HCT116 (cell line): ENCODE measurements around the gene APAF1. TPM values are rescaled to one million over a fixed set of nuclear protein-coding genes. Genes with fewer than 3 reads are reported as not detected.
"Not testable (repeated sequence)": the region's sequence is repeated elsewhere in the genome, so short reads cannot be mapped to it uniquely, and the experiment has no call there.

Experiments
- ATAC-seq: fragments of 200-7000 bp; cut with Tn5 transposase; 2 replicates; pipeline ENCODE4 v1.9.1; 2020; ENCODE audit warnings: mild to moderate bottlenecking, moderate library complexity
- BruUV-seq: library from RNA; stranded (reverse); fragments of 400-500 nt; replicated peaks from 2 replicates; lab custom pipeline; 2021; lab: Mats Ljungman, UMichigan
- CTCF ChIA-PET: fragments of 300-600 bp; sonication (Branson Sonifier 250); formaldehyde crosslinking; loops from one replicate; lab custom pipeline; 2021; ENCODE audit warnings: antibody characterized with exemption; lab: Charles Lee
- POLR2A ChIA-PET: fragments of 300-600, 350-600 bp; sonication (Branson Sonifier 250); formaldehyde crosslinking; loops from one replicate; lab custom pipeline; 2021; ENCODE audit warnings: antibody characterized with exemption; lab: Charles Lee
- RAD21 ChIA-PET, 2 experiments: fragments of 300-600 bp; sonication (Branson Sonifier 250); formaldehyde crosslinking; loops; one replicate each; lab custom pipeline; 2023; ENCODE audit warnings: low total read pairs in 2 of 2; ENCODE audit not compliant: uncharacterized antibody in 2 of 2, unreplicated experiment in 2 of 2, low non-redundant PET in 1 of 2; lab: Charles Lee
- DNase-seq: peaks from one replicate; pipeline ENCODE4 v3.0.0-alpha.2; 2010; ENCODE audit warnings: low read depth, low spot score
- H2AFZ ChIP-seq: fragments of 200-600 bp; shearing (Covaris generic), sonication (generic); 2 replicates; pipeline ENCODE4 v1.6.1; 2017; ENCODE audit warnings: low read depth, mixed run types, mixed read lengths, antibody characterized with exemption, low read length; ENCODE audit not compliant: poor library complexity, severe bottlenecking
- H3K27ac ChIP-seq: 2 replicates; pipeline ENCODE4 v1.5.1; 2012; ENCODE audit warnings: low read depth, low read length
- H3K27me3 ChIP-seq: fragments of 200-600 bp; sonication (generic); 2 replicates; pipeline ENCODE4 v1.6.1; 2016; ENCODE audit warnings: mixed run types, low read length, mixed read lengths; ENCODE audit not compliant: insufficient read depth
- H3K36me3 ChIP-seq, 2 experiments: fragments of 200-500 bp in 1 of 2; fragments of 200-600 bp in 1 of 2; sonication (Bioruptor generic) in 1 of 2; sonication (generic) in 1 of 2; 2 replicates each; pipeline versions ENCODE4 v1.5.1 to v1.6.1; 2014 to 2016; ENCODE audit warnings: low read length in 2 of 2, inconsistent platforms in 1 of 2, mixed read lengths in 1 of 2, mixed run types in 1 of 2; ENCODE audit not compliant: insufficient read depth in 2 of 2, control insufficient read depth in 1 of 2
- H3K4me1 ChIP-seq, 2 experiments: fragments of 200-600 bp in 1 of 2; sonication (generic) in 1 of 2; 2 replicates each; pipeline versions ENCODE4 v1.5.1 to v1.6.1; 2012 to 2017; ENCODE audit warnings: low read length in 2 of 2, inconsistent platforms in 1 of 2, mild to moderate bottlenecking in 1 of 2, mixed read lengths in 1 of 2, mixed run types in 1 of 2, moderate library complexity in 1 of 2; ENCODE audit not compliant: insufficient read depth in 2 of 2, control insufficient read depth in 1 of 2
- H3K4me2 ChIP-seq: fragments of 200-600 bp; sonication (generic); 2 replicates; pipeline ENCODE4 v1.6.1; 2017; ENCODE audit warnings: mixed run types, low read length, mixed read lengths
- H3K4me3 ChIP-seq, 2 experiments: fragments of 200-600 bp in 1 of 2; sonication (generic) in 1 of 2; replicated peaks in 1 of 2; 2 replicates each; pipeline ENCODE4 v1.5.1; 2011 to 2016; ENCODE audit warnings: low read length in 2 of 2, control low read depth in 1 of 2, low read depth in 1 of 2, mild to moderate bottlenecking in 1 of 2, mixed read lengths in 1 of 2, mixed run types in 1 of 2
- H3K79me2 ChIP-seq: fragments of 200-600 bp; sonication (generic); 2 replicates; pipeline ENCODE4 v1.6.1; 2017; ENCODE audit warnings: mild to moderate bottlenecking, mixed run types, low read length, moderate library complexity, mixed read lengths; ENCODE audit not compliant: insufficient read depth
- H3K9ac ChIP-seq: fragments of 200-600 bp; sonication (generic); 2 replicates; pipeline ENCODE4 v1.6.1; 2016; ENCODE audit warnings: low read length, mixed read lengths
- H3K9me2 ChIP-seq: fragments of 200-600 bp; sonication (generic), shearing (Covaris generic); 2 replicates; pipeline ENCODE4 v1.6.1; 2017; ENCODE audit warnings: mixed run types, mild to moderate bottlenecking, moderate library complexity; ENCODE audit not compliant: insufficient read depth
- H3K9me3 ChIP-seq, 2 experiments: fragments of 200-500 bp in 1 of 2; fragments of 200-600 bp in 1 of 2; sonication (Bioruptor generic) in 1 of 2; sonication (generic) in 1 of 2; 2 replicates each; pipeline ENCODE4 v1.6.1; 2014 to 2017; ENCODE audit warnings: low read length in 2 of 2, mixed read lengths in 2 of 2, inconsistent platforms in 1 of 2, low read depth in 1 of 2, mild to moderate bottlenecking in 1 of 2, mixed run types in 1 of 2, moderate library complexity in 1 of 2; ENCODE audit not compliant: control insufficient read depth in 1 of 2, insufficient read depth in 1 of 2
- H4K20me1 ChIP-seq: fragments of 200-600 bp; sonication (generic), shearing (Covaris generic); 2 replicates; pipeline ENCODE4 v1.6.1; 2017; ENCODE audit warnings: mixed run types, mild to moderate bottlenecking, moderate library complexity; ENCODE audit not compliant: insufficient read depth
- CBX3 ChIP-seq: IDR thresholded peaks from 2 replicates; pipeline ENCODE4 v1.6.1; 2012; ENCODE audit warnings: low read depth
- ELF1 ChIP-seq: IDR thresholded peaks from 2 replicates; pipeline ENCODE4 v1.6.1; 2012; ENCODE audit warnings: low read depth, borderline replicate concordance
- FOSL1 ChIP-seq: IDR thresholded peaks from 2 replicates; pipeline ENCODE4 v1.6.1; 2012; ENCODE audit warnings: low read depth
- JUND ChIP-seq: IDR thresholded peaks from 2 replicates; pipeline ENCODE4 v1.6.1; 2012
- POLR2A ChIP-seq: IDR thresholded peaks from 2 replicates; pipeline ENCODE4 v1.7.0; 2011; ENCODE audit warnings: borderline replicate concordance; ENCODE audit not compliant: insufficient read depth, insufficient read length; ENCODE audit errors: extremely low read depth
- POLR2AphosphoS5 ChIP-seq: IDR thresholded peaks from 2 replicates; pipeline ENCODE4 v1.6.1; 2011; ENCODE audit warnings: mild to moderate bottlenecking, low read depth, low read length, moderate library complexity
- TCF7L2 ChIP-seq: IDR thresholded peaks from 2 replicates; pipeline ENCODE4 v1.7.0; 2011; ENCODE audit warnings: borderline replicate concordance, inconsistent platforms; ENCODE audit not compliant: insufficient read depth, insufficient read length; ENCODE audit errors: extremely low read depth
- intact Hi-C: fragments of 100-400 bp; cut with micrococcal nuclease; formaldehyde crosslinking; loops from 2 replicates; pipeline ENCODE4 v1.10.0; 2022
- total RNA-seq: library from RNA; stranded (reverse); gene quantifications from one replicate; pipeline ENCODE4 v1.2.1, GENCODE V29; 2021; ENCODE audit not compliant: unreplicated experiment
- TF ChIP-seq, protein P1 (sequence below), 3 experiments: fragments of 200-600 bp in 1 of 3; sonication (generic) in 1 of 3; IDR thresholded peaks in 2 of 3; conservative IDR thresholded peaks in 1 of 3; 2 replicates each; pipeline ENCODE4 v1.5.1; 2012 to 2017; ENCODE audit warnings: low read depth in 2 of 3, low read length in 2 of 3, antibody characterized with exemption in 1 of 3, borderline replicate concordance in 1 of 3, control low read depth in 1 of 3, mild to moderate bottlenecking in 1 of 3, mixed read lengths in 1 of 3, mixed run types in 1 of 3, moderate library complexity in 1 of 3; ENCODE audit not compliant: insufficient read depth in 1 of 3

The APAF1 gene
- total RNA-seq, 1 experiment from 2014 or later = 13.9 TPM

DNA sequence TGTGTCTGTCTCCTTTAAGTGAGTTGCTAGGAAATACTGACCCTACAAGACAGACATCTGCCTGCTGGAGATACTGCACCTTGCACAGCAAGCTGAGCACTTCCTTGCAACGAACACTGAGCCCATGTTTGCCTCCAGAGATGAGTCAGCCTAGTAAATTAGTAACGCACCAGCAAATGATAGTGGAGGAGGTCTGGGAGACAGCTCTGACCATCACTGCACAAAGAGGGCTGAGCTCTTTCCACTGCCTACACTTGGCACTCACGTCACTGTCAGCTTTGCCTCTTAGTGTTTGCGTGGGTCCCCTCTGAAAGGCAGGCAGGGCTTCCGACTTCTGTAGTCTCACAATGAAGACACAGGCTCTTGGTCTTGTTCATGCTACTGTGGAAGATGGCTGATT is 109.0 kb downstream of the APAF1 start (continued):
- TF ChIP-seq FOSL1 = no peak
- TF ChIP-seq POLR2AphosphoS5 = no peak
- TF ChIP-seq, protein P1, sequence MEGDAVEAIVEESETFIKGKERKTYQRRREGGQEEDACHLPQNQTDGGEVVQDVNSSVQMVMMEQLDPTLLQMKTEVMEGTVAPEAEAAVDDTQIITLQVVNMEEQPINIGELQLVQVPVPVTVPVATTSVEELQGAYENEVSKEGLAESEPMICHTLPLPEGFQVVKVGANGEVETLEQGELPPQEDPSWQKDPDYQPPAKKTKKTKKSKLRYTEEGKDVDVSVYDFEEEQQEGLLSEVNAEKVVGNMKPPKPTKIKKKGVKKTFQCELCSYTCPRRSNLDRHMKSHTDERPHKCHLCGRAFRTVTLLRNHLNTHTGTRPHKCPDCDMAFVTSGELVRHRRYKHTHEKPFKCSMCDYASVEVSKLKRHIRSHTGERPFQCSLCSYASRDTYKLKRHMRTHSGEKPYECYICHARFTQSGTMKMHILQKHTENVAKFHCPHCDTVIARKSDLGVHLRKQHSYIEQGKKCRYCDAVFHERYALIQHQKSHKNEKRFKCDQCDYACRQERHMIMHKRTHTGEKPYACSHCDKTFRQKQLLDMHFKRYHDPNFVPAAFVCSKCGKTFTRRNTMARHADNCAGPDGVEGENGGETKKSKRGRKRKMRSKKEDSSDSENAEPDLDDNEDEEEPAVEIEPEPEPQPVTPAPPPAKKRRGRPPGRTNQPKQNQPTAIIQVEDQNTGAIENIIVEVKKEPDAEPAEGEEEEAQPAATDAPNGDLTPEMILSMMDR (IDR thresholded peaks at IDR 0.05 in 2 of 3, conservative IDR thresholded peaks at IDR 0.05 in 1 of 3; ENCODE audit: borderline replicate concordance in 1 of 3, insufficient read depth in 1 of 3, low read depth in 2 of 3, low read length in 2 of 3) = no peak
- no peak for TF ChIP-seq POLR2A
- TF ChIP-seq ELF1 = no peak
- TF ChIP-seq TCF7L2 = no peak

DNA sequence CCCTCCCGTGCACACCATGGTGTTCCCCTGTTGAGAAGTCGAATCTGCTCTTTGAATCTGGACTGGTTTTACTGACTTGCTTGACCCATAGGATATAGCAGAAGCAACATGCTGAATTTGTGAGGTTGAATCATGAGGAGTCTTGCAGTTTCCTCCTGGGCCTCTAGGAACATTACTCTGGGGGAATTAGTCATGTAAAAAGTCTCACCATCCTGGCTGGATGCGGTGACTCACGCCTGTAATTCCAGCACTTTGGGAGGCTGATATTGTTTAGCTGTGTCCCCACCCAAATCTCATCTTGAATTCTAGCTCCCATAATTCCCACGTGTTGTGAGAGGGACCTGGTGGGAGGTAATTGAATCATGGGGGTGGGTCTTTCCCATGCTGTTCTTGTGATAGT is 110.8 kb downstream of the APAF1 start:
- H3K4me1 ChIP-seq, H3K9me2 ChIP-seq, H3K27me3 ChIP-seq, intact Hi-C loops, H4K20me1 ChIP-seq, H3K4me3 ChIP-seq, POLR2A ChIA-PET, H3K36me3 ChIP-seq, H3K4me2 ChIP-seq, RAD21 ChIA-PET, H3K27ac ChIP-seq, CTCF ChIA-PET, BruUV-seq, H3K9me3 ChIP-seq, H3K9ac ChIP-seq, H3K79me2 ChIP-seq, H2AFZ ChIP-seq: not testable (repeated sequence)
- ATAC-seq (peak; percentile 71), DNase-seq (peak; percentile 35)
- TF ChIP-seq, protein P1 (IDR thresholded peaks at IDR 0.05 in 2 of 3, conservative IDR thresholded peaks at IDR 0.05 in 1 of 3; ENCODE audit: borderline replicate concordance in 1 of 3, insufficient read depth in 1 of 3, low read depth in 2 of 3, low read length in 2 of 3) = peak in 1 of 3 experiments; percentile 31; a peak in 2 of 6 replicates
- TF ChIP-seq CBX3 (peak; percentile 43; the same call in 1 of the 2 replicates), FOSL1 (0 out of 2 replicates have a peak, but pooled peaks have one; percentile 34), JUND (0 out of 2 replicates have a peak, but pooled peaks have one; percentile 30)
